Astrocyte (in vitro differentiated cells and primary cell): ENCODE results near the gene SQSTM1. TPM values are rescaled to one million over a fixed set of nuclear protein-coding genes. Genes with fewer than 3 reads are reported as not detected.
A peak's percentile ranks its signal among the peaks of the same experiment; 100 is the strongest.

Source experiments
- DNase-seq: peaks from one replicate; pipeline ENCODE4 v3.0.0-alpha.2; 2010; ENCODE audit warnings: low read depth
- FAIRE-seq: peaks from 2 replicates; lab custom pipeline; 2011; peaks lifted over from hg19 to GRCh38; lab: Jason Lieb, UNC
- H2AFZ ChIP-seq: 2 replicates; pipeline ENCODE4 v1.6.0; 2012; ENCODE audit warnings: low read depth, low read length, inconsistent platforms
- H3K27ac ChIP-seq: 2 replicates; pipeline ENCODE4 v1.5.1; 2011; ENCODE audit warnings: low read depth, low read length, inconsistent platforms
- H3K27me3 ChIP-seq: 2 replicates; pipeline ENCODE4 v1.6.0; 2011; ENCODE audit warnings: low read length, inconsistent platforms; ENCODE audit not compliant: insufficient read depth
- H3K36me3 ChIP-seq: 2 replicates; pipeline ENCODE4 v1.5.1; 2011; ENCODE audit warnings: low read length, inconsistent platforms; ENCODE audit not compliant: insufficient read depth
- H3K4me1 ChIP-seq: 2 replicates; pipeline ENCODE4 v1.5.1; 2011; ENCODE audit warnings: low read length, inconsistent platforms; ENCODE audit not compliant: insufficient read depth
- H3K4me2 ChIP-seq: 2 replicates; pipeline ENCODE4 v1.6.0; 2012; ENCODE audit warnings: low read length, inconsistent platforms
- H3K4me3 ChIP-seq: 2 replicates; pipeline ENCODE4 v1.5.1; 2011; ENCODE audit warnings: low read depth, mild to moderate bottlenecking, low read length, inconsistent platforms; ENCODE audit not compliant: insufficient read depth
- H3K79me2 ChIP-seq: 2 replicates; pipeline ENCODE4 v1.6.0; 2012; ENCODE audit warnings: mild to moderate bottlenecking, low read length, inconsistent platforms; ENCODE audit not compliant: insufficient read depth
- H3K9ac ChIP-seq: 2 replicates; pipeline ENCODE4 v1.6.0; 2012; ENCODE audit warnings: mild to moderate bottlenecking, low read length, inconsistent platforms
- H3K9me3 ChIP-seq: 2 replicates; pipeline ENCODE4 v1.5.1; 2012; ENCODE audit warnings: low read depth, mild to moderate bottlenecking, low read length, inconsistent platforms; ENCODE audit not compliant: insufficient read depth
- H4K20me1 ChIP-seq: 2 replicates; pipeline ENCODE4 v1.6.0; 2012; ENCODE audit warnings: low read length, inconsistent platforms; ENCODE audit not compliant: insufficient read depth
- H3K27ac Mint-ChIP-seq: one replicate; pipeline ENCODE4 v1.8.0; 2021; ENCODE audit warnings: mild to moderate bottlenecking, mixed read lengths; ENCODE audit not compliant: unreplicated experiment
- H3K27me3 Mint-ChIP-seq: one replicate; pipeline ENCODE4 v1.8.0; 2021; ENCODE audit warnings: low read depth, mixed read lengths; ENCODE audit not compliant: unreplicated experiment
- H3K36me3 Mint-ChIP-seq: one replicate; pipeline ENCODE4 v1.8.0; 2021; ENCODE audit warnings: low read depth, mixed read lengths; ENCODE audit not compliant: unreplicated experiment
- H3K4me1 Mint-ChIP-seq: one replicate; pipeline ENCODE4 v1.8.0; 2021; ENCODE audit warnings: low read depth, mixed read lengths; ENCODE audit not compliant: unreplicated experiment
- H3K4me3 Mint-ChIP-seq: one replicate; pipeline ENCODE4 v1.8.0; 2021; ENCODE audit warnings: mild to moderate bottlenecking, moderate library complexity, mixed read lengths; ENCODE audit not compliant: unreplicated experiment
- H3K9me3 Mint-ChIP-seq: one replicate; pipeline ENCODE4 v1.8.0; 2021; ENCODE audit warnings: mild to moderate bottlenecking, mixed read lengths; ENCODE audit not compliant: unreplicated experiment
- CTCF ChIP-seq: IDR thresholded peaks from 2 replicates; pipeline ENCODE4 v1.5.1; 2011; ENCODE audit warnings: low read depth, mild to moderate bottlenecking, inconsistent platforms, low read length, moderate library complexity; ENCODE audit not compliant: insufficient read depth
- EZH2 ChIP-seq: IDR thresholded peaks from 2 replicates; pipeline ENCODE4 v1.6.1; 2012; ENCODE audit warnings: mild to moderate bottlenecking, low read length, inconsistent platforms; ENCODE audit not compliant: insufficient read depth
- total RNA-seq: library from RNA; stranded (reverse); gene quantifications from 2 replicates; pipeline ENCODE4 v1.2.1, GENCODE V29; 2021

SQSTM1 gene
- total RNA-seq, 1 donor from 2014 or later = 262 TPM

- peaks cover 29% of the 10 kb centered on the region for H3K4me1 Mint-ChIP-seq
- H3K9me3 ChIP-seq = no peaks in the 10 kb centered on the region
Measured at GRCh38 chr5:179829732-179830435, 9.2 kb downstream of the SQSTM1 start.

DNA sequence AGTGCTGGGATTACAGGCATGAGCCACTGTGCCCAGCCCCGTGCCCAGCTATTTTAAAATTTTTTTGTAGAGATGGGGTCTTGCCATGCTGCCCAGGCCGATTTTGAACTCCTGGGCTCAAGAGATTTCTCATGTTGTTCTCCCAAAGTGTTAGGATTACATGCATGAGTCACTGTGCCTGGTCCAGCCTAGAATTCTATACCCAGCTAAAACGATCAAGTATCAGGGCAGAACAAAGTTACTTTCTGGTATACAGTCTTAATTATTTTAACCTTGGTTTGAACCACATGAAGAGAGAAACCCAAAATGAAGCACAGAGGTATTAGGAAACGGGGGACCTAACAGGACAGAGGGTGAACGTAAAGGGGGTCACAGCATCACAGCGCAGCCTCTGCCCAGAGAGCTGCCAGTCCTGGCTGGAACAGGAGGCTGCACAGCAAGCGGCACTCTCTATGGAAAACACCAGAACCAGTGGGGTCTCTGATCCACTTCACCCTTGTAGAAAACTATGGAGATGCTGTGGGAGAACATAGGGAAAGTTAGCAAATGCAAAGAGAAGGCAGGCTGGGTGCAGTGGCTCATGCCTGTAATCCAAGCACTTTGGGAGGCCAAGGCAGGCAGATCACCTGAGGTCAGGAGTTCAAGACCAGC is 10.2 kb downstream of the SQSTM1 start:
- no peak overlapping the region for H3K4me3 Mint-ChIP-seq
- peaks cover 2% of the 10 kb centered on the region for H3K9me3 Mint-ChIP-seq
- no peak for DNase-seq
- no peak overlapping the region for H3K27ac ChIP-seq
- H2AFZ ChIP-seq = no peak overlapping the region
- peaks cover 53% of the 10 kb centered on the region for H3K36me3 ChIP-seq
- H3K79me2 ChIP-seq = peaks cover 22% of the 10 kb centered on the region
- H3K9ac ChIP-seq = no peak overlapping the region
- no peak overlapping the region for H3K4me2 ChIP-seq
- peaks cover 25% of the 10 kb centered on the region for H3K4me1 Mint-ChIP-seq
- no peak overlapping the region for H3K27ac Mint-ChIP-seq
- FAIRE-seq = no peak
- H3K27me3 Mint-ChIP-seq = no peaks in the 10 kb centered on the region
- no peaks in the 10 kb centered on the region for H3K4me1 ChIP-seq
- peaks cover 33% of the 10 kb centered on the region for H3K36me3 Mint-ChIP-seq
- TF ChIP-seq CTCF (no peak), EZH2 (no peak)
- no peaks in the 10 kb centered on the region for H3K9me3 ChIP-seq
- no peaks in the 10 kb centered on the region for H3K27me3 ChIP-seq
- H3K4me3 ChIP-seq = no peak overlapping the region
- H4K20me1 ChIP-seq = peaks cover 78% of the 10 kb centered on the region

More at GRCh38 chr5:179829732-179830435, 9.2 kb downstream of the SQSTM1 start:
- no peaks in the 10 kb centered on the region for H3K27me3 Mint-ChIP-seq
- DNase-seq (no peak), FAIRE-seq (no peak)
- TF ChIP-seq CTCF = no peak
- TF ChIP-seq EZH2 = no peak
- peak overlapping the region; percentile 47 for H3K27ac Mint-ChIP-seq
- H3K4me2 ChIP-seq = no peak overlapping the region
- no peak overlapping the region for H2AFZ ChIP-seq
- no peak overlapping the region for H3K9ac ChIP-seq
- peaks cover 3% of the 10 kb centered on the region for H3K4me1 ChIP-seq
- H3K4me3 Mint-ChIP-seq = no peak overlapping the region
- H3K9me3 Mint-ChIP-seq = peaks cover 2% of the 10 kb centered on the region
- H3K79me2 ChIP-seq = peaks cover 33% of the 10 kb centered on the region
- no peak overlapping the region for H3K27ac ChIP-seq
- peaks cover 88% of the 10 kb centered on the region for H4K20me1 ChIP-seq
- peaks cover 33% of the 10 kb centered on the region for H3K36me3 Mint-ChIP-seq
- H3K27me3 ChIP-seq = no peaks in the 10 kb centered on the region
- H3K36me3 ChIP-seq = peaks cover 62% of the 10 kb centered on the region
- no peak overlapping the region for H3K4me3 ChIP-seq
